GM20000 (cell line): ENCODE measurements around the gene KCNAB1.

Experiments used
- DNase-seq: peaks from one replicate; pipeline ENCODE4 v3.0.0; 2012; ENCODE audit warnings: low spot score
- CTCF ChIP-seq: IDR thresholded peaks from 2 replicates; pipeline ENCODE4 v1.5.1; 2012; ENCODE audit warnings: mild to moderate bottlenecking, control low read depth; ENCODE audit errors: extremely low read depth, missing control alignments

Gene KCNAB1

GRCh38 chr3:156339491-156339890 is 219.1 kb downstream of the KCNAB1 start:
- no peak for TF ChIP-seq CTCF
- DNase-seq, result no peak

- no peak for TF ChIP-seq CTCF
- no peak for DNase-seq
These were observed 221.0 kb downstream of the KCNAB1 start for GRCh38 chr3:156341332-156341731.

DNA sequence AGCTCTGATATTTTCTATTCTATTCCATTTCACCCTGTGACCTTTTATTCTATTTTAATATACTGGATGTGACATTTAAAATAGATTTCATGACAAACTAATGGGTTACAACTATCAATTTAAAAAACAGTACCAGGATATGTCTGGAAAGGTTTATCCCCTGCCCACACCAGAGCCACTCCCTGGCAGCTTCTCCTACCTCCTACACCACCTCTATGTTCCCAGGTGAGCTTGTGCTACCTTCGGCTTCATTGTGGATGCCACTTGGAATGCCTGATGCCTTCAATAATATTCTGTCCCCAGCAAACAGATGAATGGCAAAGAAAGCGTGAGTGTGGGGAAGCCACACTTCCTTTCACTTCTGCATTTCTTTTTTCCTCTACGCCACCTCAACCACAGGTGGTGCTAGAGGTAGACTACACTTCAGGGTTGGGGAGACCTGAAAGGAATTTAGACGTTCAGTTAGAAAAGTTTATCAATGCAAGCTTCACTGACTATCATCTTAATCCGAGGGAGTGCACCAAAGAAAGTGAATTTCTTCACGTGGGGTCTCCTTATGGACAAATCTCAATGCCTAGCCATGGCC is 221.5 kb downstream of the KCNAB1 start:
- peak; percentile 56 for DNase-seq
- peak; percentile 35 for TF ChIP-seq CTCF

DNA sequence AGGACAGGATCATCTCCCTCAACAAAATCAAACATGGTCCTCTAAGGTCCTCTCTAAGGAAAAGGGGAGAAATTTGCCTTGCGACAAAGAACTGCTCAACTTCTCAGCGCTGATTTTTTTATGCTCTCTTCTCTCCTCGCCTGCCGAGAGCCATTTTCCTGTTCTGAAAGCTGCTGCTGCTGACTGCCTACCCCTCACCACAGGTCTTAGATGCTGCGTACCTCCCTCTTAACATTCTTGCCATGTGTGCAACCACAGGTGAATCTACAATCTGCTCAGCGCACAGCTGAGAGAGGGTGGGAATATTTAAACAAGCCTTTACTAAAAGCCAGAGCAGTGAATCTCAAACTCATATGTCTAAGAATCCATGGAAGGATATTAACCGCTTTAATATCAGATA is 223.8 kb downstream of the KCNAB1 start:
- no peak for TF ChIP-seq CTCF

GRCh38 chr3:156349111-156349510 is 228.7 kb downstream of the KCNAB1 start:
- no peak for TF ChIP-seq CTCF
- DNase-seq, result no peak

More for the DNA sequence above, 223.8 kb downstream of the KCNAB1 start:
- no peak for DNase-seq

- no peak for DNase-seq
- TF ChIP-seq CTCF, result no peak
These were observed 229.6 kb downstream of the KCNAB1 start for GRCh38 chr3:156349978-156350377.

GRCh38 chr3:156350781-156351180 is 230.4 kb downstream of the KCNAB1 start:
- TF ChIP-seq CTCF, result no peak
- DNase-seq, result no peak
